ENCODE results near the gene ELP5.

Gene ELP5

DNA sequence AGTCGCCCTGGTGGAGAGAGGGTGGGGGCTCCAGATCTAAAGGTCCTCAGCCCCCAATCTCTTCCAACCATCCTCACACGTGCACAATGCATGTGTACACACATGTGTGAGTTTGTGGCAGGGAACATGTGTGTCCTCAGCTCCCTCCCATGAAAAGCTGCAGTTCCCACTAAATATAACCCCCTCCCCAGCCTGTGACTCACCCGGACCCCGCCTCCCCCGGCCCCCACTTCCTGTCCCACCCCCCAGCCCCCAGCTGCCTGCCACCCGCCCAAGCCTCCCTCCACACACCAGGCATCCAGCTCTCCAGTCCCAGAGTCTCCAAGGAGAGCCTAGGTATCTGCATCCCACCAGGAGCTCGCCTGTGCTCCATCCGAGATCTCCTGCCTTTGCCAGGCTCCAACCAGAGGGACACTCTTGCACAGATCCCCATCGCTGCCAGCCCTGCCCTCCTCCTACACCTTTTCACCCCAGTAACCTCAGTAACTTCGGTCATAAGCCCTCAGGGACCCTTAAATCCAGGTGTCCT is 36.3 kb upstream of the ELP5 start (continued):
- TF ChIP-seq ZNF350 (tag by site-specific recombination; IDR thresholded peaks at IDR 0.05): no peak
- TF ChIP-seq YY2 (tag by site-specific recombination; IDR thresholded peaks at IDR 0.05): no peak
- TF ChIP-seq ZSCAN4 (tag by site-specific recombination; IDR thresholded peaks at IDR 0.05): no peak

DNA sequence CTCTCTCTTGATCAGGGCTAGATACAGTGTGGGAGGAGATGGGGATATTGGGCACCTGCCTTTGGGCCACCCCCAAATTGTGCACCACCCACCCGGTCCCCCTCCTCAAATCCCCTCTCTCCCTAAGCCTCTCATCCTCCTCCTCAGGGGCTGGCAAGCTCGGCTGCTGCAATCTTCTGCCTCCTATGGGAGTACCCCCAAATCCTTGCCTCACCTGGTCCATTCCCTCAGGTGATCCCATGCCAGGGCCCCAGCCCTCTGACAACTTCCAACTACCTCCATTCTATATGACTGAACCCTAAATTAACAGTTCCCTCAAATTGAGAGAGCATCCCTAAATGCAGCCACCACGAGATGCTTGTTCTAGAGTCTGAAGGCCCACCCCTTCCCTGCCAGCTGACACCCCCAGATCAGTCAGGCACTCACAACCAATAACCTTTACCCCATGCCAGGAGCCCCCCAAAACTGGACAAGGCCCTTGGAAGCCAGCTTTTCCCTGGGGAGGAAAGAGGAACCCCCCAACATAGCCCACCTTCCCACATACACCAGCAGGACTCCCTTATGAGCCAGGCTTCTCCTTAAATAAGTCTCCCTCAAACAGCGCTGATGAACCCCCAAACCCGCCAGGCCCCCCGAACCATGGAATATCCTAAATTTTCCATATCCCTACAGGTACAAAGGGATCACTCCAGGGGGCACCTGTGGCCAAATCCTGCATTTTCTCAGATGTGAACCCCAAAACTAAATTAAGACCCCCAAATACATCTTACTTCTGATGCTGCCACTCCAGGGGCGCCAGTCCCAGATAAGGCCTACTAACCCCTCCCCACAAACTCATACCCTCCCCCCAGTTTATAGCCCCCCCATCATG is 35.5 kb upstream of the ELP5 start:
- no peaks in the 10 kb centered on the region for H3K9me3 ChIP-seq (ENCODE audit: control insufficient read depth, insufficient read depth, low read depth, low read length)
- no peak overlapping the region for H3K4me3 ChIP-seq (ENCODE audit: low read depth, low read length)
- POLR2A ChIA-PET: interaction anchor here (0.8 to 1.1 kb wide), 3 partner anchors 23 to 113 kb away, joined by 3 to 4 read pairs (median 3); partner anchors contain the start of gene PHF23
- peaks cover 11% of the 10 kb centered on the region for H3K4me1 ChIP-seq (ENCODE audit: control insufficient read depth, insufficient read depth, low read length)
- TF ChIP-seq ZNF114 (tag by site-specific recombination; IDR thresholded peaks at IDR 0.05) (no peak), ZFHX2 (tag by site-specific recombination; conservative IDR thresholded peaks at IDR 0.05) (peak; percentile 29; the same call in 1 of the 2 replicates), SETDB1 (IDR thresholded peaks at IDR 0.05; ENCODE audit: insufficient read length, low read length) (no peak), SP2 (tag by site-specific recombination; IDR thresholded peaks at IDR 0.05) (no peak), SCRT2 (tag by site-specific recombination; IDR thresholded peaks at IDR 0.05) (peak; percentile 81), ZBTB48 (tag by site-specific recombination; IDR thresholded peaks at IDR 0.05) (peak; percentile 67; the same call in 1 of the 2 replicates), ZNF514 (tag by site-specific recombination; IDR thresholded peaks at IDR 0.05) (no peak), ZBTB8A (tag by site-specific recombination; IDR thresholded peaks at IDR 0.05) (no peak), ZNF140 (tag by site-specific recombination; IDR thresholded peaks at IDR 0.05) (no peak), ZNF670 (tag by site-specific recombination; IDR thresholded peaks at IDR 0.05; ENCODE audit: low read depth) (no peak), ZNF560 (tag by site-specific recombination; IDR thresholded peaks at IDR 0.05; ENCODE audit: borderline replicate concordance) (no peak), GLIS2 (tag by site-specific recombination; IDR thresholded peaks at IDR 0.05) (peak; percentile 53), RBAK (tag by site-specific recombination; IDR thresholded peaks at IDR 0.05) (no peak), ZFP41 (tag by site-specific recombination; IDR thresholded peaks at IDR 0.05; ENCODE audit: borderline replicate concordance) (no peak), ZNF585B (tag by site-specific recombination; IDR thresholded peaks at IDR 0.05) (no peak), ZNF76 (tag by site-specific recombination; IDR thresholded peaks at IDR 0.05; ENCODE audit: borderline replicate concordance, low read depth) (no peak)
- TF ChIP-seq, protein P1, sequence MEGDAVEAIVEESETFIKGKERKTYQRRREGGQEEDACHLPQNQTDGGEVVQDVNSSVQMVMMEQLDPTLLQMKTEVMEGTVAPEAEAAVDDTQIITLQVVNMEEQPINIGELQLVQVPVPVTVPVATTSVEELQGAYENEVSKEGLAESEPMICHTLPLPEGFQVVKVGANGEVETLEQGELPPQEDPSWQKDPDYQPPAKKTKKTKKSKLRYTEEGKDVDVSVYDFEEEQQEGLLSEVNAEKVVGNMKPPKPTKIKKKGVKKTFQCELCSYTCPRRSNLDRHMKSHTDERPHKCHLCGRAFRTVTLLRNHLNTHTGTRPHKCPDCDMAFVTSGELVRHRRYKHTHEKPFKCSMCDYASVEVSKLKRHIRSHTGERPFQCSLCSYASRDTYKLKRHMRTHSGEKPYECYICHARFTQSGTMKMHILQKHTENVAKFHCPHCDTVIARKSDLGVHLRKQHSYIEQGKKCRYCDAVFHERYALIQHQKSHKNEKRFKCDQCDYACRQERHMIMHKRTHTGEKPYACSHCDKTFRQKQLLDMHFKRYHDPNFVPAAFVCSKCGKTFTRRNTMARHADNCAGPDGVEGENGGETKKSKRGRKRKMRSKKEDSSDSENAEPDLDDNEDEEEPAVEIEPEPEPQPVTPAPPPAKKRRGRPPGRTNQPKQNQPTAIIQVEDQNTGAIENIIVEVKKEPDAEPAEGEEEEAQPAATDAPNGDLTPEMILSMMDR (tag by site-specific recombination; IDR thresholded peaks at IDR 0.05): no peak
- TF ChIP-seq, protein P2, sequence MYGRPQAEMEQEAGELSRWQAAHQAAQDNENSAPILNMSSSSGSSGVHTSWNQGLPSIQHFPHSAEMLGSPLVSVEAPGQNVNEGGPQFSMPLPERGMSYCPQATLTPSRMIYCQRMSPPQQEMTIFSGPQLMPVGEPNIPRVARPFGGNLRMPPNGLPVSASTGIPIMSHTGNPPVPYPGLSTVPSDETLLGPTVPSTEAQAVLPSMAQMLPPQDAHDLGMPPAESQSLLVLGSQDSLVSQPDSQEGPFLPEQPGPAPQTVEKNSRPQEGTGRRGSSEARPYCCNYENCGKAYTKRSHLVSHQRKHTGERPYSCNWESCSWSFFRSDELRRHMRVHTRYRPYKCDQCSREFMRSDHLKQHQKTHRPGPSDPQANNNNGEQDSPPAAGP (tag by site-specific recombination; IDR thresholded peaks at IDR 0.05): no peak
- TF ChIP-seq, protein P3, sequence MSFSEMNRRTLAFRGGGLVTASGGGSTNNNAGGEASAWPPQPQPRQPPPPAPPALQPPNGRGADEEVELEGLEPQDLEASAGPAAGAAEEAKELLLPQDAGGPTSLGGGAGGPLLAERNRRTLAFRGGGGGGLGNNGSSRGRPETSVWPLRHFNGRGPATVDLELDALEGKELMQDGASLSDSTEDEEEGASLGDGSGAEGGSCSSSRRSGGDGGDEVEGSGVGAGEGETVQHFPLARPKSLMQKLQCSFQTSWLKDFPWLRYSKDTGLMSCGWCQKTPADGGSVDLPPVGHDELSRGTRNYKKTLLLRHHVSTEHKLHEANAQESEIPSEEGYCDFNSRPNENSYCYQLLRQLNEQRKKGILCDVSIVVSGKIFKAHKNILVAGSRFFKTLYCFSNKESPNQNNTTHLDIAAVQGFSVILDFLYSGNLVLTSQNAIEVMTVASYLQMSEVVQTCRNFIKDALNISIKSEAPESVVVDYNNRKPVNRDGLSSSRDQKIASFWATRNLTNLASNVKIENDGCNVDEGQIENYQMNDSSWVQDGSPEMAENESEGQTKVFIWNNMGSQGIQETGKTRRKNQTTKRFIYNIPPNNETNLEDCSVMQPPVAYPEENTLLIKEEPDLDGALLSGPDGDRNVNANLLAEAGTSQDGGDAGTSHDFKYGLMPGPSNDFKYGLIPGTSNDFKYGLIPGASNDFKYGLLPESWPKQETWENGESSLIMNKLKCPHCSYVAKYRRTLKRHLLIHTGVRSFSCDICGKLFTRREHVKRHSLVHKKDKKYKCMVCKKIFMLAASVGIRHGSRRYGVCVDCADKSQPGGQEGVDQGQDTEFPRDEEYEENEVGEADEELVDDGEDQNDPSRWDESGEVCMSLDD (tag by site-specific recombination; IDR thresholded peaks at IDR 0.05): peak; percentile 98
- TF ChIP-seq, protein P4, sequence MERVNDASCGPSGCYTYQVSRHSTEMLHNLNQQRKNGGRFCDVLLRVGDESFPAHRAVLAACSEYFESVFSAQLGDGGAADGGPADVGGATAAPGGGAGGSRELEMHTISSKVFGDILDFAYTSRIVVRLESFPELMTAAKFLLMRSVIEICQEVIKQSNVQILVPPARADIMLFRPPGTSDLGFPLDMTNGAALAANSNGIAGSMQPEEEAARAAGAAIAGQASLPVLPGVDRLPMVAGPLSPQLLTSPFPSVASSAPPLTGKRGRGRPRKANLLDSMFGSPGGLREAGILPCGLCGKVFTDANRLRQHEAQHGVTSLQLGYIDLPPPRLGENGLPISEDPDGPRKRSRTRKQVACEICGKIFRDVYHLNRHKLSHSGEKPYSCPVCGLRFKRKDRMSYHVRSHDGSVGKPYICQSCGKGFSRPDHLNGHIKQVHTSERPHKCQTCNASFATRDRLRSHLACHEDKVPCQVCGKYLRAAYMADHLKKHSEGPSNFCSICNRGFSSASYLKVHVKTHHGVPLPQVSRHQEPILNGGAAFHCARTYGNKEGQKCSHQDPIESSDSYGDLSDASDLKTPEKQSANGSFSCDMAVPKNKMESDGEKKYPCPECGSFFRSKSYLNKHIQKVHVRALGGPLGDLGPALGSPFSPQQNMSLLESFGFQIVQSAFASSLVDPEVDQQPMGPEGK (tag by site-specific recombination; IDR thresholded peaks at IDR 0.05): peak; percentile 62; the same call in 1 of the 2 replicates
- CTCF ChIA-PET: interaction anchor here (1.2 kb wide), 1 partner anchor 171 kb away, joined by 9 read pairs; no protein-coding TSS in a partner anchor
- H3K27ac ChIP-seq (ENCODE audit: extremely low read depth, low read depth, low read length): no peak overlapping the region
- H3K36me3 ChIP-seq (ENCODE audit: control insufficient read depth in 2 of 2, insufficient read depth in 1 of 2, low read length in 2 of 2): peaks cover 0 to 6% of the 10 kb centered on the region in 2 experiments; a peak in 1 of 3 replicates
